Measurements from ENCODE around the gene CEND1.

The CEND1 gene

DNA sequence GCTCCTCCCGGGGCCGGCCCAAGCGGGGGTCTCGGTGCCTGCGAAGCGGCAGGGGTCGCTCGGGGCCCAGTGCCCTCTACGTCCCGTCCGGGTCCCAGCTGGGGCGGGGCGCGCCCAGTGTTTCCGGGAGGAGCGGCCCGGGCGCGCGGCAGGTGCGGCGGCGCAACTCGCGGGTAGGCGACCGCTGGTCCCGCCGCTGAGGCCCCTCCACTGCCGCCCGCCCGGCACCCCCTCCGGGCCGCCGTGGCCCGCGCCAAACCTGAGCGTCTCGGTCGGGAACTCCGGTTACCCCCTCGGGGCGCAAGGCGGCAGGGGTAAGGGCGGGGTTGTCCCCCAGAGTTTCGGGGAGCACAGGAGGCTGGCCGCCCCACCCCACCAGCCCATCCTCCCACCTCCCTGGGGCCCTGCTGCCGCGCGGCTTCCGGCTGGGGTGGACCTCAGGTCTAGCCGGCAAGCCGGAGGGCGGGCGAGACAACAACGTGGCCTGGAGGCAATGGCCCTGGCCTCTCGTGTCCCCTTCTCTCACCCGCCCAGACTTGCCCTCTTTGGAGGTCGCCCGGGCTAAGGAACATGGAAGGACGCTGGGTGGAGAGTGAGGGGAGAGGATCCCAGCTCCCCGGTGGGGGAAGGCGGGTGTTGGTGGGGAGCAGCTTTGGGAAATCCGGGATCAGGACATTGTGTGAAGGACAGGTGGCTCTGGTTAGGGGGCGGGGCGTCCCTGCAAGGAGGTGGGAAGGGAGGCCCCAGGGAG is 37.4 kb upstream of the CEND1 start:
- DNase-seq: no peak

DNA sequence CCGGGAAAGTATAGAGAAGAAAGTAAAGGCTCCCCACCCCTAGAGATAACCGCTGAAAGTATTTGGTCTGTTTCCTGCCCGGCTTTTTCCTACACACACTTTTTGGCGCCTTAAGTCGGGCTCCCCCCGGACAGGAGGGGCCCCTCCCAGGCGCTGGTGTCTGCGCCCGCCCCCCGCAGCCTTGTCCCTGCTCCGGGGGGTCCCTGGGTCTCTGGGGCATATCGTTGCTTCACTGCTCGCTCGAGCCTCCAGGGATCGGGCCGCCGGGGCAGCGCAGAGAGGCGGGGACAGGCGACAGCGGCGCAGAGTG is 36.9 kb upstream of the CEND1 start:
- DNase-seq: no peak

DNA sequence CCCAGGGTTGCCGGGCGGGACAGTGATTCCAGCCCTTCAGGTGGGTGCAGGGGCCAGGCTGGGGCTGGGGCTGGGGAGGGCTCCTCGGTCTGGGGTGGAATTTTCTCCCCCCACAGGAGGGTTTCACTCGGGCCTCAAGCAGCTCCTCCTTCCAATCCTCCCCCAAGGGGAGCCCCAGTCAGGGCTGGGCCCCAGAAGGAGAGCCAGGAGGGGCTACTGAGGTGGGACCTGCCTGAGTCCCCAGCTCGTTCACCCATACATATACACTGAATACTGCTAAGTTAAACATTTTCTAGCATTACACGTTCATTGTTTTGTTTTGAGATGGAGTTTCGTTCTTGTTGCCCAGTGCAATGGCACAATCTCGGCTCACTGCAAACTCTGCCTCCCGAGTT is 36.3 kb upstream of the CEND1 start:
- DNase-seq: no peak

DNA sequence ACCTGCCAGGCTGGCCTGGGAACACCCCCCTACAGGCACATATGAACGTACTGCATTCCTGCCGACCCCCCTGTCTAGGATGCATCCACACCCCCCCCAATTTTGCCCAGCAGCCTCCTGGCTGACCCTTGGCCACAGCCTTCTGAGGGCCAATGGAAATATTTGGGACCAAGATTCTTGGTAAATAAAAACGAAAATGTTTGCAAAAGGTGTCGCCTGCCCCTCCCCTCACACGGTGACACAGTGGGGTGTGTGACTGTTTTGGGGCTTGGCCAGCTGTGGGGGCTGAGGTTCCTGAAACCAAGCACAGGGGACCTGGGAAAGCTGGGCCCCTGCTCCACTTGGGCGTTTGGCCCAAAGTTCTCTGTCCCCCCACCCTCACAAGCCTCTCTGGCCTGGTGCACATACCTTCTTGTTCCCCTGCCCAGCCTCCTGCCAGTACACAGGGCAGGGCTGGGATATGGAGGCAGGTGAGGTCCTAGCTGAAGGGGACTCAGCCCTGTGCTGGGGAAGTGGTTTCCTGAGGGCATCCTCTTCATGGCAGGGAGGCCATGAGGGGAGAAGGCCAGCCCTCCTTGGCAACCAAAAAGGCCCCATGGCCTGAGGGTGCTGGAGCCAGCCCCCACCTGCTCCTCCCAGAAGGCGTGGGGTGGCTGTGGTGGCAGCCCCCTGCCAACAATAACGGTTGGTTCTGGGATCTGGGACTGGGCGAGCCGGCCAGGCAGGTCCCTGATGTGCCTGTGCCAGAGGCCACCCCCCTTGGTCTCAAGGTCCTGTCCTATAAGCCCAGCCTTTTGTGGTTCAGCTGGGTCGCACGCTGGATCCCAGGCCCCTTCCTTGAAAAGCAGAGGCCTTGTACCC is 35.7 kb upstream of the CEND1 start:
- no peak for DNase-seq

DNA sequence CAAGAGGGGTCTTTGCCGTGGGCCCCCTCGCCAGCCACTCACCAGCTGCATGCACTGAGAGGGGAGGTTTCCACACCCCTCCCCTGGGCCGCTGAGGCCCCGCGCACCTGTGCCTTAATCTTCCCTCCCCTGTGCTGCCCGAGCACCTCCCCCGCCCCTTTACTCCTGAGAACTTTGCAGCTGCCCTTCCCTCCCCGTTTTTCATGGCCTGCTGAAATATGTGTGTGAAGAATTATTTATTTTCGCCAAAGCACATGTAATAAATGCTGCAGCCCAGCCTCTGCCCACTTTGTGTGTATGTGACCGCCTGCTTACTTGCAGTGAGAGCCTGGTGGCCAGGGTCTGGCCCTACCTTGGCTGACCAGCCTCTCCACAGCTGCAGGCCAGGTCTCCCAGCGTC is 35.1 kb upstream of the CEND1 start:
- DNase-seq: no peak

DNA sequence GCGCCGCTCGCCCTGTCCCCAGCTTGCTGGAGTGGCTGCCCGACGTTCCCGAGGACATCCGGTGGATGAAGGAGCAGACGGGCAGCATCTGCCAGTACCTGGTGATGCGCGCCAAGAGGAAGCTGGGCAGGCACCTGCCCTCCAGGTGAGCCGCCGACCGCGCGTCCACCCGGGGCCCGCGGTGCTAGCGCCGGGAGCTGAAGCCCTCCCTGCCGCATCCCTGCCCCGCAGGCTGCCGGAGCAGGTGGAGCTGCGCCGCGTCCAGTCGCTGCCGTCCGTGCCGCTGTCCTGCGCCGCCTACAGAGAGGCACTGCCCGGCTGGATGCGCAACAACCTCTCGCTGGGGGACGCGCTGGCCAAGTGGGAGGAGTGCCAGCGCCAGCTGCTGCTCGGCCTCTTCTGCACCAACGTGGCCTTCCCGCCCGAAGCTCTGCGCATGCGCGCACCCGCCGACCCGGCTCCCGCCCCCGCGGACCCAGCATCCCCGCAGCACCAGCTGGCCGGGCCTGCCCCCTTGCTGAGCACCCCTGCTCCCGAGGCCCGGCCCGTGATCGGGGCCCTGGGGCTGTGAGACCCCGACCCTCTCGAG is 34.5 kb upstream of the CEND1 start:
- DNase-seq: no peak

DNA sequence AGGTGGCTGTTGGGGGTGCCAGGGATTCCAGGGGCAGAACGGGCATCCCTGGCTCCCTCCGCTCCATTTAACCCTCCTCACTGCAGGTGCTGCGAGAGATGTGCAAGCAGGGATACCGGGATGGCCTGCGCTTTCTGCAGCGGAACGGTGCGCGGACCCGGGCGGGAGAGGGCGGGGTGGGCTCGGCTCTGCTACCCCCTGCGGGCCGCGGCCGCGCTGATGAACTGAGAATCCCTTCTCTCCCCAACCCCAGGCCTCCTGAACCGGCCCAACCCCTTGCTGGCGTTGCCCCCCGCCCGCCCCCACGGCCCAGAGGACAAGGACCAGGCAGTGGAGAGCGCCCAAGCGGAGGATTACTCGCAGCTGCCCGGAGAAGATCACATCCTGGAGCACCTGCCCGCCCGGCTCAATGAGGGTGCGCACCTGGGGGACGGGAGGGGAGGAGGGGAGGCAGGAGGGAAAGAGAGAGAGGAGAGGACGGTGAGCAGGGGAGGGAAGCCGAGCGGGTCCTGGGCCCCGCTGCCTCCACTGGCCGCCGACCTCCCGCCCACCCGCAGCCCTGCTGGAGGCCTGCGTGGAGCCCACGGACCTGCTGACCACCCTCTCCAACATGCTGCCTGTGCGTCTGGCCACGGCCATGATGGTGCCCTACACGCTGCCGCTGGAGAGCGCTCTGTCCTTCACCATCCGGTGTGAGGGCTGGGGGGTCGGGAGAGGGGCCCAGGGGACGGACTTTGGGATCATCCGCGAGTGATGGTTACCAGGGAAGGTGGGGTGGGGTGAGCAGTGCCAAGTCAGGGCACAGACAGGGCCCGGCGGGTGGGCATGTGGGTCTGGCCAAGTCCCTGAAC is 33.8 kb upstream of the CEND1 start:
- DNase-seq: no peak

DNA sequence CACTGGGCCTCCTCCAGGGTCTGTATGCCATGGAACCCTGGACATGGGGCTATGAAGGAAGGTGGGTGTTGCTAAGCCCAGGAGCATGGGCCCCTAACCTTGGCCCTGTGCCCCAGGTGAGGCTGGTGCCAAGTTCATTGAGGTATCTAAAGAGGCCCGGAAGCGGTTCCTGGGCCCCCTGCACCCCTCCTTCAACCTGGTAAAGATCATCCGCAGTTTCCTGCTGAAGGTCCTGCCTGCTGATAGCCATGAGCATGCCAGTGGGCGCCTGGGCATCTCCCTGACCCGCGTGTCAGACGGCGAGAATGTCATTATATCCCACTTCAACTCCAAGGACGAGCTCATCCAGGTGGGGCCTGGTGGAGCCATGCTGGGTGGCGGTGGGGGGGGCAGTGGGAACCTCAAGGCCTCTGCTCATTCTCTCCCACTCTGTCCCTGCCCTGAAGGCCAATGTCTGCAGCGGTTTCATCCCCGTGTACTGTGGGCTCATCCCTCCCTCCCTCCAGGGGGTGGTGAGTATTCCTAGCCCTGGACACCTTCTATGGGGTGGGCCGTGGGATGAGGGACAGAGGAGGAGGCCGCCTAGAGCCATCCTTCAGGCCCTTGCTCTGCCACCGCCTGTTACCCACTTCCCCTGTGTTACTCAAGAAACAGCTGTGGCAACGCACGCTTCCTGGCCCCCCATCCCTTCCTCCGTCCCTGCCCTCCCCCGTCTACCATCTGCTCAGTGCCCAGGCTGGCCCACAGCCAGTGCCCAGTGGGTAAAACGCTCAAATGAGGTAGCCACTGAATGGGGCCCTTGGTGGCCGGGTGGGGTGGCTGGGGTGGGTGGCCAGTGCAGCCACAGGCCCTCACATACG is 31.9 kb upstream of the CEND1 start:
- DNase-seq: no peak

DNA sequence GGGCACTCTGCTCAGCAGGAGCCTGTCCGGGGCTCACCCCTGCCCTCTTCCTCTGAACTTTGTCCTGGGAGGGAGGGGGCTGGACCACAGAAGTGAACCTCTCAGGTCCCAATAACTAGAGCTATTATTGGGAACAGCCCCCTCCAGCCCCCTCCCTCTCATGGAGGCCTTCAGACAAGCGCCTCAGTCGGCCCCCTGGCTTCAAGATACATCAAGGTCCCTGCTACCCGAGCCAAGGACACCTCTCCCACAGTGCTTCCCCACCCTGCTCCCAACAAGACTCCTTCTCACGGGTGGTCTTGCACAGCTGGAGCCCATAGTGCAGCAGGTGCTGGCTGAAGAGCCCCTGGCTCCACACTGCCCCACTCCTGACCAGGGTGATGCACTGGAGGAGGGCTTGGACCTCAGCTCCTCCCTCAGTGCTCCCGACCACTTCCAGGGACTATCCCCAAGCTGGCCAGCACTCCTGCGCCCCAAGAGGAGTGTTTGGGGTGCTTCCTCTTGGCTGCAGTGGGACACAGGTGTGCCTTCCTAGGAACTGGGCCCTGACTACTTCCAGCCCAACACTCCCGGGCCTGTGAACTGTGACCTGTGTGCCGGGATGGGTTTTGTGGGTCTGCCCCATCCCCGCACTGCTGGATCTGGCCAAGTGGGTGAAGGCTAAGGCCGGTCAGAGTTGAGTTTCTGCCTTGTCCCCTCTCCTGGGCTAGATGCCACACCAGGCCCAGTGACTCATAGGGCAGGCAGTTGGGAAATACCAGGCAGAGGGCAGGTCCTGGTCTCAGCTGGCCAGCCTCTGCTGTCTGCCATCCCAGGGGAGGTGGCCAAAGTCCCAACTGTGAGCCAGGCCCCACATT is 31.0 kb upstream of the CEND1 start:
- DNase-seq: no peak

DNA sequence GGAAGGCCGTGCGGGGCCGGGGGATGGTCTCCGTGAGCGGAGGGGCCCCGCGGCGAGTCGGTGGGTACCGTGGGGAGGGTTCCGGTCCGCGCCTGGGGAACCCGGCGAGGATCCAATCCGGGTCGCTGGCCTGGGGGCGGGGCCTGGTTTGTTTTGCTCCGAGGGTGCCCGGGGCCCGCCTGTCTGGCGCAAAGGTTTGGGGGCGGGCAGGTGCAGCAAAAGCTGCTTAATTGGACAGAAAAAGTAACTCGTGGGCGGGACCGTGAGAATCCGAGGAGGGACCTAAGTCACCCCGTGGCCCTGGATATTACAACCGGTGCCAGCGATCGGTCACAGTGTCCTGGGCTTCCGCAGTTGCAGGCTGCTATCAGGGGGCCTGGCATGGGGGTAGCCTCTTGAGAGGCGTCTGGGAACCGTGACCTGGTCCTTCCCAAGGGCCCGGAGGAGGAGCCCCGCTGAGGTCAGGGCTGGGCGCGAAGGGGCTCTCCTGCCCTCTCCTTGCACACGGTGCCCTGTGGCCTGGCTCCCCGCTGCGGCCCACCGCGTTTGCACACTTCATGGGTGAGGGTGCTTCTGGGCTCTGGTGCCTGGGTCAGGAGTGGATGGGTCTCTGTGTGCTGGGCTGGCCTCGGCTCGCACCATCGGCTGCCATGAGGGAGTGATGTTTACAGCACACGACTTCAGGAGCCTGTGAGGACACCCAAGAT is 30.2 kb upstream of the CEND1 start:
- DNase-seq: peak; percentile 84 to 96 (median 90)

DNA sequence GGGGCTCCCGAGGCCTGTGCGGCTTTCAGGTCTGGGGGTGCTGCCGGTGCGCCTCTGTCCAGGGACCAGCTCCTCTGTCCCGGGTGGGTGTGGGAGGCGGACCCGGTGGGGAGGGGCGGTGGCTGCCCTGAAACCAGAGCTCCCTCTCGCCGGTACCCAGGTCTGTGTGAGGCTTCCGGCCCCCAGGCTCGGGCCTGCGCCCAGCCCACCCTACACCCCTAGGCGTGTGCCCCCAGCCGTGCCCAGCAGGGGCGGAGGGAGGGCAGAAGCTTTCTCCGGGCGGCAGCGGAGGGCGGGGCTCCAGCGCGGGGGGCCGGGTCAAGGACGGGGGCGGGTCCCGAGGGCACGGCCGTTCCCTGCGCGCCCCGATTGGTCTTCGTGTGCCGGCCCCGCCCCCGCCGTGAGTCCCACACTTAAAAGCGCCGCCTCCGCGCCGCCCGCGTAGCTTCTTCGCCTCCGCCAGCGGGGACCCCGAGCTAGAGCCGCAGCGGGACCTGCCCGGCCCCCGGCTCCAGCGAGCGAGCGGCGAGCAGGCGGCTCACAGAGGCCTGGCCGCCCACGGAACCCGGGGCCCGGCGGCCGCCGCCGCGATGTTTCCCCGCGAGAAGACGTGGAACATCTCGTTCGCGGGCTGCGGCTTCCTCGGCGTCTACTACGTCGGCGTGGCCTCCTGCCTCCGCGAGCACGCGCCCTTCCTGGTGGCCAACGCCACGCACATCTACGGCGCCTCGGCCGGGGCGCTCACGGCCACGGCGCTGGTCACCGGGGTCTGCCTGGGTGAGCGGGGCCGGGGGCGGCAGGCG is 29.4 kb upstream of the CEND1 start:
- peak; percentile 85 to 91 (median 88) for DNase-seq

DNA sequence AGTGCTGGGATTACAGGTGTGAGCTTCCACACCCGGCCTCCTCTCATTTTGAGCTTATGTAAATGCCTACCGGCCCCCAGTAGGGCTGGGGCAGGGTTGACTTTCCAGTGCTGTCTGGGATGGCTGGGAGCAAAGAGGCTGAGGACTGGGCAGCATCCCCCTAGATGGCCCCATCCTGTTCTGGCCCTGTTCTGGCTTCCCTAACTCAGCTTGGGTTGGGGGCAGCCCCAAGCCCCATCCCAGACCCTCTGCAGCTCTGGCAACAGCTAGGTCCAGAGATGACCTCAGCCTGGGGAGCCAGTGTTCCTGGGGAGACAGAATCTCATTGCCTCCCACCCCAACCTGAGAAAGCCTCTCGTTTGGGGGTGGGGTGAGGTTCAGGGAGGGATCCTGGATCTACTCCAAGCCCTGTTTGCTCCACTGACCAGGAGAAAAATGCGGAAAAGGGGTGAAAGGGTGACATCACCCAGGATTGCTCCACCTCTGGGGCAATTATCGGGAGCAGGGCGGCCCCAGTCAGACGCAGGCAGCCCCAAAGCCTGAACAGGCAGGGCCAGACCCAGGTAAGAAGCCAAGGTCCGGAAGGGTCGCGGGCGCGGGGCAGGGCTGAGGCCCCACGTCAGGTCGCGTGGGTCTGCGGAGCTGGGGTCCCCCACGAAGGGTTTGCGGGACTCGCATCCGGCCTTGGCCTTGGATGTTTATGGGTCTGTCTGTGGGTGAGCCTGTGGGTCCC is 28.7 kb upstream of the CEND1 start, which contains the start of gene PNPLA2:
Gene PNPLA2, plus strand, starts transcription at position 519 of the 733 bp plus-strand sequence. CDS start 805 bp downstream, outside the sequence.
- no peak for DNase-seq

DNA sequence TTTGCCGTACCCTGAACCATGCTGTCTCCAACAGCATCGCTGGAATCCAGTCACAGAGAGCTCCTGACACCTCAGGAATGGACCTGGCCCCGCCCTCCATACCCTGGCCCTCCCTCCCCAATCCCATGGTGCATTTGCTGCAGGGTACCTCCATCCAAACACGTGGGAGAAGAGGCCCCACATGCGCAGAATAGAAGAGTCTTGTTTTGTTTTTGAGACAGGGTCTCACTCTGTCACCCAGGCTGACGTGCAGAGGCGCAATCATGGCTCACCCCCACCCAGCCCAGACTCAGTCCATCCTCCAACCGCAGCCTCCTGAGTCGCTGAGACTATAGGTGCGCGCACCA is 26.5 kb upstream of the CEND1 start:
- no peak for DNase-seq

DNA sequence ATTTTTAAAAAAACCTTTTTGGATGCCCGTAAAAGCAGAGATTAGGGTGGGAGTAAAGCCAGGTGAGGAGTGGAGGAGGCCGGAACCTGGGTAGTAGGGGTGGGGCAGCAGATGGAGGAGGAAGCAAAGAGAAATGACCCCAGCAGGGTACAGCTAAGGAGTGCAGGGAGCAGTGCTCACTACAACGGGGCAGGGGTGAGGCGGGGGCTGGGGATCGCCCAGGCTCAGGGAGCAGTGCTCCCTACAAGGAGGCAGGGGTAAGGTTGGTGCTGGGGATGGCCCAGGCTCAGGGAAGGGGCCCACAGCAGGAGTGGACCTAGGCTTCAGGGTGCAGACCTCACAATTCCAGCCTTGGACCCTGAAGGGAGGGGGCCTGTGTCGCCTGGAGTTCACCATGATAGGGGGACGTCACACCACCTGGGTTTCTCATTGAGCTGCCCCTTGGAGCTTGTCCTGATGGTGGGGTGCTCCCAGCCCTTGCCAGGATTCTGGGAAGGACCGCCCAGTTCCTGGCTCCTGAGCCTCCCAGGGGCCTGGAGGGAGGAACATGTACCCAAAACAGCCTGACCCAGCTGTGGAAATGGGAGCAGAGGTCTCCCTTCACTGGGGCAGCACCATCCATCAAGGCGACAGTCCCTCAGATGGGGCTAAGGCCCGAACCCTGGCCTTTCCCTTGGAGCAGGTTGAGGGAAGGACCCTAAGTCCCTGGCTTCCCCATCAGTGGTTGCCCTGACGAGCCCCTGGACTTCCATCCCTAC is 26.0 kb upstream of the CEND1 start:
- no peak for DNase-seq

DNA sequence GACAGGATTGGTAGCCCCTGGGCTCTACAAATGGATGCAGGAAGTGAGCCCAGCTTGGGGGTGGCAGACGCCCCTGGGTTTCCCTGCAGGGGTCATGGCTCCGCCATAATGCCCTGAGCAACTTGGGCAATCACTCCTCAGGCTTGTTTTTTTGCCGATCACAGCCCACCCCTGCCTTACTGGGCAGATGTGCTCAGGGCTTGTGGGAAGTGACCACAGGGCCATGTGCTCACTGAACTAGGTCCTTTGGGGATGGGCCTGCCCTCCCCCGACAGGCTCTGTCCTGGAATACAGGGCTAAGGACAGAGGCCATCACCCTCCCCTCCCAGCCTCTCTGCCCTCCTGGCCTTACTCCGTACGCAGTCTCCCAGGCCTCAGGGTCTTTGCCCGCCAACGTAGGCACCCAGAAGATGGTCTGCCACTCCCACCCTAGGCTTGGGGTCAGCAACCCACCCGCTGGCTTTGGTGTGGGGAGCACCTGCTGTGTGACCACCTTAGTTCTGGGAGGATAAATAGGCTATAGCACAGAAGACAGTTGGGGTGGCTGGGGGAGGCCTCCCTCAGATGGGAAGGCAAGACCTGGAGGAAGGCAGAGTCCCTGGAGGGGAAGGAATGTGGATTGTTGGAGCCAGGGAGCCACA is 23.7 kb upstream of the CEND1 start:
- no peak for DNase-seq

DNA sequence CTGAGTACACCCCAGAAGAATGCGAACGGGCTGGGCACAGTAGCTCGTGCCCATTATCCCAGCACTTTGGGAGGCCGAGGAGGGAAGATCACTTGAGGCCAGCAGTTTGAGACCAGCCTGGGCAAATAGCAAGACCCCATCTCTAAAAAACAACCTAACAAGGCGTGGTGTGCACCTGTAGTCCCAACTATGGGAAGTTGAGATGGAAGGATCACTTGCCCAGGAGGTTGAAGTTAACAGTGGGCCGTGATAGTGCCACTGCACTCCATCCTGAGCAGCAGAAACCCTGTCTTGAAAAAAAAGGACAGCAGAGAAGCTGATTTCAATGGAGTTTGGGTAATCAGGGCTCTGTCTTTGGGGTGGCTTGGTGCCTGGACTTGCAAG is 23.2 kb upstream of the CEND1 start:
- no peak for DNase-seq

DNA sequence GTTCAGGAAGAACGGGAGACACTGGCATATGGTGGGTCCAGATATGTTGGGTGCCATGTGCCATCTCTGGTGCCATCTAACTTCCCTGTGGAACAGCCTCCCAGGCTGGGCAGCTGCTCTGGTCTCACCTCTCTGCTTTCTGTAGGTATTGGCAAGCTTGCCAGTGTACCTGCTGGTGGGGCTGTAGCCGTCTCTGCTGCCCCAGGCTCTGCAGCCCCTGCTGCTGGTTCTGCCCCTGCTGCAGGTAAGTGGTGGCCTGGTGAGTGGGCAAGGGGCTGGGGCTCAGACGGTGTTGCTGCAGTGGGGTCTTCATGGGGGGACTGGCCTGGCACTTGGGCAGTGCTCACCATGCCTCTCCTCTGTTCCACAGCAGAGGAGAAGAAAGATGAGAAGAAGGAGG is 22.5 kb upstream of the CEND1 start:
- DNase-seq: no peak

Measured in activated CD4-positive, CD25-positive, alpha-beta regulatory T cell (primary cell).